Measurements from ENCODE around the gene CHRDL2. TPM values are rescaled to one million over a fixed set of nuclear protein-coding genes. Genes with fewer than 3 reads are reported as not detected.

Gene CHRDL2
- total RNA-seq, 1 donor from 2014 or later: not detected

DNA sequence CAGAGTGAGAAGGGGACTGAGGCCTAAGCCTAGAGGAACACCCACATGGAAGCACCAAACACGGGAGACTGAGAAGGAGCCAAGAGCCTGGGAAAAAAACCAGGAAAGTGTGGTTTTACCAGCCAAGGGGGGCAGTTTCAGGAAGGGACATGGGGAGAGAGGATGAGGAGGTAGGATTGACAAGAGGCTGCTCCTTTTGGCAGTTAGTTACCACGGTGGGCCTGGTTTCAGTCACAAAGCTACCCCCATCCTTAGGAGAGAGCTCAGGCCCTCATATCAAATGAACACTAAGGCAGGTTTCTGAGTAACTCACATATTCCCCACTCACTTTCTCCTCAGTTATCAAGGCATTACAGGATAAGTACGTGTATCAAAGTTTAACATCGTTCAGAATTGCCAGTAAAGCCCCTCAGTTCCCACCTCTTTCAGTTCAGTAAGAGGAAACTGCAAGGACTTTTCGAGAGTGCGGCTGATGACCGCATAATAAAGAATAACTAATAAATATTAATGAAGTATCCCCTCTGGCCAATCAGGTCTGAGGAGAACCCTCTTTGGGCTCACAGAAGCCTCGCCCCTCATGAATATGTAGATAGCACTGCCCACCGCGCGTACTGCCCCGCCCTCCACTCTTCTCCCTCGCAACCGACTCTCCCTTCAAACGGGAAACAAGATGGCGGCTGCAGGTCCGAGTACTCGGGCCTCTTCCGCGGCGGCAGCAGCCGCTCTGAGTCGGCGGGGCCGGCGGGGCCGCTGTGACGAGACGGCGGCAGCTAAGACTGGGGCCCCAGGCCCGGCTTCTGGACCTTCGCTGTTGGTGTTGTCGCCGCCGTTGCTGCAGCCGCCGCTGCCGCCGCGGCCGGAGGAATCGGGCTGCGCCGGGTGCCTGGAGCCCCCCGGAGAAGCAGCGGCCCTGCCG, 17.2 kb upstream of the CHRDL2 start, which contains the start of gene RNF169:
TSS of gene RNF169 (plus strand) at position 639 of the 916 bp plus-strand sequence. CDS start at position 671, 32 bp downstream.
- peak; percentile 91 for DNase-seq

DNA sequence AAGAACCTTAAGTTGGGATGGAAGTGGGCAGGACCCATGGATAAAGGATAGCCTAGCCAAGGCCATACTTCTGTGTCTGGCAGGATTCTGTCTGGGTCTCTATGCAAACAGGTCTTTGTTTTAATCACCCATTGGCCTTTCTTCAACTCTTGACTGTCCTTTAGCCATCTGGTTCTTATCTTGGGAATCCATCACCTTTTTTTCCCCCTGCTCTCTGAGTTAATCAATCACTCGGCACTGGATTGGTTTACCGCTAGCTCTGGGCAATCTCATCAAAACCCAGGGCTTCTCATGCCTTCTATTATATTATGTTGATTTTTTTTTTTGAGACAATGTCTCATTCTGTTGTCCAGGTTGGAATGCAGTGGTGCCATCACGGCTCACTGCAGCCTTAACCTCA, 15.6 kb upstream of the CHRDL2 start:
- DNase-seq: no peak

DNA sequence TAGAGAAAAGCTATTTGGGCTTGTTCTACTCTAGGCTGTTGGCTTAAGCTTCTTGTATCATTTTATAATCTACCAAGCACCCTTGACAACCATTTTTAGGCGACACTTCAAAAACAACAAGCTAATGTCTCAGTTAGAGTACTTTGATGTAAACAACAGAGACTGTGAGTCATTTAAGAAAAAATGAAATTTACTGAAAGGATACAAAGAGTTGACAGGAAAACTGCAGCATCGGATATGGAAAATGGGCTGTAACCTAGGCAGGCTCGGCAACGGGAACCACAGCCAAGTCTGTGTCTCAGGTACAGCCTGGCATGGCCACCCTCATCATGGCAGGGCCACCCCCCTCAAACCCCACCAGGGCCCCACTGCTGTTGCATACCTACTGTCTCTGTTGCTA, 13.1 kb upstream of the CHRDL2 start:
- no peak for DNase-seq

DNA sequence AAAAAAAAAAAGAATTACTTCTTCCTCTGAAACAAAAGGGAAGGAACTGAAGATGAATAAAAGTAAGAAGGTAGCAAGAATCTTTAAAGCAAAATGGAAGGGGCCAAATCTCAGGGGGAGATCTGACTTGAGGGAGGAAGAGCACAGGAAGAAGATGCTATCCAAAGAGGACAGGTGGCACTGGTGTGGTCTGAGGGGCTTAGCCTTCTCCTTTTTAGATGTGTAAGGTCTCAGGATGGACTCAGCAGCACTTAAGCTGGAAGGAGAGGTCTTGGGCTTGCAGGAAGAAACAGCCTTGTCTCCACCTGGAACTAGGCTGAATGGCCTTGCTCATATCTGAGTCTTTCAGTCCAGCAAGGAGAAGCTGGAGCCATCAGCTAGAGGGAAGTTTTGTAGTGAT, 12.4 kb upstream of the CHRDL2 start:
- no peak for DNase-seq

DNA sequence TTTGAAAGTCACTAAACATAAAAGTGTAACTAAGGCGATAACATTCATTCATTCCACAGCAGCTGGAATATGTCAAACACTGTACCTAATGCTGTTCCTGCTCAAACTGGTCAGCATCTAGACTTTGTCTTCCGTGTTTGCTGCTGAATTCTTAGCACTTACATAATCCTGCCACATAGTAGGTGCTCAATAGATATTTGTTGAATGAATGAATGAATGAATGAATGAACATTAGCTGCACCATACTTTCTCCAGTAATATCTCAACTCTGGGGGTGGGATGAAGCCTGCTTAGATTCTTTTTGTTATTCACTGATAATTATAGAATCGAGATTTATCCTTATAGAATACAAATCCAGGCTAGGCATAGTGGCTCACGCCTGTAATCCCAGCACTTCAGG, 10.8 kb upstream of the CHRDL2 start:
- no peak for DNase-seq

DNA sequence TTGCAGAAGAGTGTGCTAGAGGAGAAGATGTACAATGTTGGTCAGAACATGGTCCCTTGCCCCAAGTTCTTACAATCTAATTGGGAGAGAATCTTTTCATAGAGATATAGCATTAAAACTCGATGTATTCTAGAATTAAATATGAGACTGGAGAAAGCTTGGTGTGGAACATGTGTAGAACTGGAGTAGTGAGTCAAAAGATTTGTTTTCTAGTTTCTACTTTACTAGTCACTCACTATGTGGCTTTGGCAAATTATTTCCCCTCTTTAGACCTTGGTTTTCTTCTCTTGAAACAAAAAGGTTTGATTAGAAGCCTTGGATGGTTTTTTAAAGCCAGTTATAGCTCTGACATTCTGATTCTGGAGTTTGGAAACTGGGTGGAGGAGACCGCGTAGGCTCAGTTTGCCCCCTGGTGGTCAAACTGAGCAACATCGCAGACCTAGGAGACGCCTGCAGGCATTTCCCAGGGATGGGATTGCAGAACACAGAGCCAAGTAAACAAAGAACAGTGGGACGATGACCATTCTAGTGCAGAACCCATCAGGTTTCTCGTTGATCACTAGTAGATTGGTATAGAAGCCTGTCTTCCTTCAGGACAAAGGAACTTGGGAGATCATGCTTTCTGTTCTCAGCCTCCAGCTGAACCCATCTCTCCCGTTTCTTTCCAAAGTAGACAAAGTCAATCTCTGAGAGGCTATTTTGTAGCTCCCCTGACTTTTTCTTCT, 8.5 kb upstream of the CHRDL2 start:
- no peak for DNase-seq

DNA sequence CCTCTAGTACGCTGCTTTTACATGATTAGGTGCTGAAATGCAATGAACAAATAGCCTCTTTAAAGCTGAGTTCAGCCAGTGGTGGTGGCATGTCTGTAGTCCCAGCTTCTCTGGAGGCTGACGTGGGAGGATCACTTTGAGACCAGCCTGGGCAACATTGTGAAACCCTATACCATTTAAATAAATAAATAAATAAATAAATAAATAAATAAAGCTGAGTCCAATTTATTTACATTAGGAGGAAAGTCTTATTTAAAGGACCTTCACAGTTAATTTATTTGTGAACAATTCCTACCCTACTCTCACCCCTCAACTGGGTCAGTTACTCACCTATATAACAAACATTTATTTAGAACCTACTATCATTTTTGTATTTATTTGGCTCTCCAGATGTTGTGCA, 4.8 kb upstream of the CHRDL2 start:
- DNase-seq: no peak

DNA sequence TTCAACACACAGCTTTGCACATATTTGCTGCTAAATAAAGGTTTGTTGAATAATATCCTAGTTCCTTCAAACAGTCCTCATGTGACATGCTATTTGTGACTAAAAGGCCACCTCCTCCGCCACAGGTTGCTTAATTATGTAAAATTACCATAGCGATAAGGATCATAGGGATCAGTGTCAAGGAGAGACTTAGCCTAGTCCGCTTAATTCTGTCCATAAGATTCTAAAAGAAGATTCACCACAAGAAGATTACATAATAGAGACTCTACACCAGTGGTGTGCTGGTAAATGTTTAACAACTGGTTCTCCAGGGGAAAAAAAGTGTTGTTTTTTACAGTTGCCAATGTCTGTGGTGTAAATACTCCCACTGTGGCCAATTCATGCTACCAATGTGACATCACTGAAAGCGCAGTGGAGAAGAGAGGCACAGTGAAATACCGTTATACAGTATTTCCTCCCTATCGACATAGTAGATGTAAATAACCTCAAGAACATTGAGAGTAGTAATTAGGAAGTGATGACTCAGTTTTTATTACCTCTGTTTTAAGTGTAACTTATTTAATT, 4.2 kb upstream of the CHRDL2 start:
- no peak for DNase-seq

DNA sequence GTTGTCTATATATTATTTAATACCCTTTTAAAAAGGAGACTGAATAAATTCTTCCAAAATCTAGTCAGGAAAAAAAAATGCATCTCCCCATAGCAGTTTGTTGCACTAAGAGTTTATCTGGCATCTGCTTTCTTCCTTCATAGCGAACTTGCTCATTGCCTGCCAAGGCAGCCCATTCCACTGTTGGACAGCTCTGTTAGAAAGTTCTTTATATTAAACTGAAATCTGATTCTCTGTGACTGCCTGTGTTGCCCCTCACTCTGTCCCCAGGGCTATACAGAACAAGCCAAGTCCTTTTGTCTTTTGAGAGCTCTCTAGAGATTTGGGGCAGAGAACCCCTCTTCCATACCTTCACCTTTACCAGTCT, 3.3 kb upstream of the CHRDL2 start:
- DNase-seq: no peak

DNA sequence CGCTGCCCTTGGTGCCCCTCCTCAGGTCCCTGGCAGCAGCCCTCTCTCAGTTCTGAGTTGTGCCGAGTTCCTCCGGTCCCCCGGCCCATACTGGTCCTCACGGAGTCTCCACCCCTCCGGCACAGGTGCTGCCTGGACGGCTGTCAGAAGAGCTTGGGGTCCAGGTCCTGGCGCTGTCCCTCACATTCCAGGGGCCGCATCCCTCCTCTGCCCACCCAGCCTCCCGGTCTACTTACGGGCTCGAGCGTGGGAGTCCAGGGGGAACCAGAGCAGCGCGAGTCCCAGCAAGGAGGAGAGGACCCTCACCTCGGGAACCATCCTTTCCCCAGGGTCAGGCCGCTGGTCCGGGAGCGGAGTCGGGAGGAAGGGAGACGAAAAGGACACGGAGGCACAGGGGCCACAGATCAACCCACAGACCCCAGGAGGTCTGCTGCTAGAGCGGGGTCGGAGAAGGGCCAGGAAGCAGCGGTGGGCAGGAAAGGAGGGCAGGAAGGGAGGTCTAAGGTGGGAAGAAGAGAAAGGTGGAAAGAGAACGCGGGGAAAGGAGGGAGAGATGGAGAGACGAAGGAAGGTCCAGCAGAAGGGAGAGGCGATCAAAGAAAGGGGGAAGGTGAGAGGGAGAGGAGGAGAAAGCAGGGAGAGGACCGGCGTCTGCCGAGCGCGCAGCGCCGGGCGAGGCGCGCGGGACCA, 510 bp downstream of the CHRDL2 start:
- no peak for DNase-seq

DNA sequence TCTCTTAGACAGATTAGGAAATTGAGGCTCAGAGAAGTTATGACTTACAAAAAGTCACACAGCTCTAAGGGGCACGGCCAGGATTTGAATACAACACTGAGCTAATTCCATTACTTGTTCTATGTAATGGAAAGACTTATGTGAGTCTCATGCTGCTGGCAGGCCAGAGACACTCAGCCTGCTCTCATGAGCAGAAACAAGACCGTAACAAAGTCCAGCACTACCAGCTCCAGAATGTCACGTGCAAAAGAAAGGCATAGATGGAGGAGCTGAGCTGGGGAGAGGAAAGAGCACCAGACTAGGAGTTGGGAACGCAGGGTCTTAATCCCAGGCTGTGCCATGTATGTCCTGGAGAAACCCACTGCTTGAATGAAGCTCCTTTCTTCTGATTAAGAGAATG, 1.8 kb downstream of the CHRDL2 start:
- no peak for DNase-seq

DNA sequence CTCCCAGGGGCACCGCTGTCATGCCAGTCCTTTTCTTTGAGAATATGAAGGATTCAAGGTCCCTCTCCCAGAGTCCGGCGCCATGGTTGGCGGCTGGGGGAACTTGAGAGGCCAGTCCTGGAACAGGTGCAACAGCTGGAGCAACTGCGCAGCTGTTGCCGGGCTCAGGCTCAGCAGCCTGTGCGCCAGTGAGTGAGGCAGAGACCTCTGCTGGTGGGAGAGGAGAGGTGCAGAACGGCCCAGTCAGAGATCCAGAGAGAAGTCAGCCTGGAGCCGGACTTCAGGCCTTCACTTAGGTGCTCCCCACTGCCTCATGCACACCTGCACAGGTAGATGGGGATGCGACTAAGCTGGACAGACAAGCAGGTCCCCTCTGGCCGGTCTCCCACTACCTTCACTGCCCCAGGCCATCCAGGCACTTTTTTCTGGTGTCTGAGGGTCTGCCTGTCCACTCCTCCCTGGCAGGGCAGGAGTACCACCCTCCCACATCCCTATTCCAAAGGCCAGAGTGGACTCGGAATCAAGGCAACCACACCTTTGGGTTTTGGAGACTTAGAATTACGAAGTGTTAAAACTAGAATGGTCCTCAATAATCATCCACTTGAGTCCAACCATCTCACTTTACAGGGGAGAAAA, 4.6 kb downstream of the CHRDL2 start:
- peak; percentile 61 for DNase-seq

DNA sequence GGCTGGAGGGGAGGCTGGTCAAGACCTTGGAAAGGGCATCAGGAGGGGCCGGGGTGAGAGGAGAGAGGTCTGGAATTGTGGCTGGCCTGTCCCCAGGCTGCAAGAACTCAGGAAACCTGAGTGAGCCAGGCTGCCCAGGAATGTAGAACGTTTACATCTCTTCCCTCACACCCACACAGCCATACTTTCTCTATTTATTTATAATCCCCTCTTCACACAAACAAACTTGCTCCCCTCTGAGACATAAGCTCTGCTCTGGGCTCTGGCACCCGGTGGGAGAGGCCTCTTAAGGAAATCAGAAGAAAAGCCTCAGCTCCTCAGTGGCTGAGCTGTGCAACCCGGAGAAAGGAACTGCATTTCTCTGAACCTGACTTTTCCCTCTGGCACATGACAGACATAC, 5.5 kb downstream of the CHRDL2 start:
- no peak for DNase-seq

DNA sequence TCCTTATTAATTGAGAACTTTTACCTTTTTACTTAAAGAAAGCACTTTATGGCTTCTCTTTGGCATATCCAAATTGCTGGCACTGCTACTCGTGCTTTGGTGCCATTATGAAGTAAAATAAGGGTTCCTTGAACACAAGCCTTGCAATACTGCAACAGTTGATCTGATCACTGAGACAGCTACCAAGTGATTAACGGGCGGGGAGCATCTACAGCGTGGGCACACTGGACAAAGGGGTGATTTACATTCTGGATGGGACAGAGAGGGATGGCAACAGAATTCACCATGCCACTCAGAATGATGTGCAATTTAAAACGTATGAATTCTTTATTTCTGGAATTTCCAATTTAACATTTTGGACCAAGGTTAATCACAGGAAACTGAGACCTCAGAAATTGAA, 7.7 kb downstream of the CHRDL2 start:
- no peak for DNase-seq

DNA sequence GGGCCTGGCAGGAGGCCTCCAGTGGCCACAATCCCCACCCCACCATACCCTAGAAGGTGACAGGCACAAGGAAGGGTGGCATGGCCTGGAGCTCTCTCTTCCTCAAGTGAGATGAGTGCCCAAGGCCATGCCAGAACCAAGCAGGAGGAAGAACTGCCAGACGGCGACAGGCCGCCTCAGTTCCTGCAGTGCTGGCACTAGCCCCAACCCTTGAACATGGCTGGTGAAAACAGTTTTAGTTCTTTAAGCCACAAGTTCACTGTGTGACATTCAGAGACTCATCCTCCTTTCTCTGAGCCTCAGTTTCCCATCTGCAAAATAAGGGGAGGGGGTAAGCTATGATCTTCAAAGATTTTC, 9.8 kb downstream of the CHRDL2 start:
- DNase-seq: no peak

DNA sequence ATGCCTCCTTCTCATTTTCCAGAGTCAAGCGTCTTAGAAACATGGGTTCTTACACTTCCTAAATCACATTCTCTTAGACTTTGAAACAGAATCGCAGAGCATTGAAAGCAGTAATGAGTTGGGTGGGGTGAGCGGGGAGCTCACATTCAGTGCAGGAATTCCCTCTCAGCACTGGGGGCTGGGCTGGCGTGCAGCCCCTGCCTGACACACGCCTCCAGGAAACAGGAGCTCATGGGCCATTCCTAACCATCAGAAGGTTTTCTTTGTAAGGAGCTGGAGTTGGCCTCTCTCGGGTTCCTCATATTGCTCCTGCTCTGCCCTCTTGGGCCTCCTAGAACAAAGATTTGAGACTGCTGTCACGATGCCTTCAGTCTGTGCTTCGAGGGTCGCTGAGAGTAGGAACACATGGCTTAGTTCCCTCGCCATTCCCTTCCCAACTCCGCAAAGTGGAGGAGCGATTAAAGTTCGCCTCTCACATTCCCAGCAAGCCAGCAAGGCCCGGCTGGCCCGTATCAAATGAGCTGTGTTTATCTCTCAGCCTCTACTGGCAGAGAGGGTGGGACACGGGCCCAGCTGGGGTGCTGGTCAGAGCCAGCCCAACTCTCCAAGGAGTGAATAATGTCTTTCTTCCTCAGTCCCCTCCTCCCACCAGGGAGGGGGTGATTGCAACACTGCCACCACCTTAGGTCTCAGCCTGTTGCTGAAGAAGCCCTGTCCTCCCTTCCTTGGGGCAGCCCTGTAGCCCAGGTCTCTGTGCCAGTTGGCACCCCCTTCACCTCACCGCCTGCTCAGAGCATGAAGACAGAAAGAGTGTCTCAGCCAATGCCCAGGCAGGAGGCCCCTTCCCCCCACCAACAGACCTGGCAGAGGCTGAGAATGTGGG, 10.4 kb downstream of the CHRDL2 start:
- peak; percentile 37 for DNase-seq

DNA sequence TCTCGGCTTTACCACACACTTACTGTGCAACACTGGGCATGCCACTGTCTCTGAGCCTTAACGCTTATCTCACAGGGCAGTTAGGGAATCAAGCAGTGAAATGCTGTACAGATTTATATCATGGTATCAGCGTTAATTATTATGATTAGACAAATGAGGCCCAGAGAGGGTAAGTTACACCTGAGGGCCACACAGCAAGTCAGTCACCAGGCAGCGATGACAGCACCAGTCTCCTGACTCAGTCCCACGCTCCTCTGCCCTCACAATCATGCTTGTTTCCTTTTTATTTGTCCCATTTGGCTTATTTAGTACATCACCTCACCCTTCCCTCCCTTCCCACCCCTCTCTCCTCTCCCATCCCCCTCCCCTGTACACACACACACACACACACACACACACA, 12.2 kb downstream of the CHRDL2 start:
- no peak for DNase-seq

DNA sequence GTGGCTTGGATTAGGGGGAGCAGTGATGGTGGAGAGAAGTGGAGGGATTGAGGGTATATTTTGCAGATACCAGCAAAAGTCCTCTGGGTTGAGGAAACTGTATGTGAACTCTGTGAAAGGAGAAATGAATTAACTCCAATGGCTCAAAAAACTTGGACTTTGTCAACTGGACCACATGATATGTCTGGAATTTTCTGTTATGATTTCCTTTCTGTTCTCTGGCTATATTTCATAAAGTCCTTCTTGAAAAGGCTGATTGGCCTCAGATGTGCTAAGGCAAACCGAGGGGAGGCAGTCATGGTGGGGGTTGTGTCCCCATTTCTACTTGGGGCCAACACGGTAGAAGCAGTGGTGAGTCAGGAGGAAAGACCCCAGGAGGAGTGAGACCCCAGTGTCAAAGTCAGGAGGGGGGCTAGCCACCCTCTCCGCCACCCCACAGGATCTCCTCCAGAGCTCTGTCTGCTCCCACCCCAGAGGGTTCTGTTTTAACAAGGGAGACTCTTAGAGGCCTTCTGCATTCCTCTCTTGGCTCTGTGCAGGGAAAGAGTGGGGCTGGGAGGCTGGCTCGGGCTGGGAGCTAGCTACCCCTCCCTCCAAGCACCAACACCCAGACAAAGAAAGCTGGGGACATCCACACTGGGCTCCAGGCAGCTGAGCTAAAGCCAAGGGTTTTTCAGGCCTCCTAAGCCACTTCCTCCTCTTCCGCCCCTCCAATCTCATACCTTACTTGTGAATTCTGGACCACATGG, 13.8 kb downstream of the CHRDL2 start:
- no peak for DNase-seq

DNA sequence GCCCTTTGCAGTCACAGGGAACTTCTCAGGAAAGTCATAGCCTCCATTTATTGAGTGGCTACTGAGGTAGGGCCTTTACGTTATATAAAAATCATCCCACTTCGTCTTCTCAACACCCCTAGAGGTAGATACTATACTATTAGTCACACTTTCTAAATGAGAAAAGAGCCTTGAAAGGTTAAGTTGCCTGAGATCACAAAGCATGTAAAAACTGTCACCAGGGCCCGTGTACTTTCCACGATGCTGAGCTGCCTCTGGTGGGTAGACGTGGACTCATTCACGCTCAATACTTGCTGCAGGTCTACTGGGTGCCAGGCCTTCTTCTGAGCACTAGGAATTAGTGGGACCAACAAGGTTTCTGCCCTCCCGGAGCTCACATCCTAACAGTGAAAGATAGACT, 16.3 kb downstream of the CHRDL2 start:
- no peak for DNase-seq

DNA sequence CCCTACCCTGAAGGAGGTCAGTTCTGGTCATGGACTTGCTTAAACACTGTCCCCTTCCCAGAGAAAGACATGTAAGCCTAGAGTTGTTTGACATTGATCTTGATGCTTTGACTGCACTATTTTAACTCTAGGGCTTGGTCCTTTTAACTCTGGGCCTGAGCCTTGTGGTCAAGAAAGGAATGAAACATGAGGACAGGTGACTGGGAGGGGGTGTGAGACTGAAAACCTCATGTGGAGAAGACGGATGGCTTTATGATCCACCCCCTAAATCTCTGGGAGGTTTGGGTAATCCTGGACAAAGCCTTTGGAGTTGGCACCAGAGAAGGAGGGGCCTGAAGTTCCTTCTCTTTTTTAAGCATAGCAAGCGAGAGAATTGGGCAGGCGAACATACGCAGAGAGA, 17.5 kb downstream of the CHRDL2 start:
- DNase-seq: no peak
